LNCaP clone FGC (cell line): ENCODE measurements around the gene MSH6.

Experiments
- DNase-seq: peaks from one replicate; pipeline ENCODE4 v3.0.0-alpha.2; 2011; ENCODE audit warnings: low read depth
- H3K4me3 ChIP-seq: 2 replicates; pipeline ENCODE4 v1.5.1; 2011; ENCODE audit warnings: mild to moderate bottlenecking, low read depth, low read length, control low read depth
- TF ChIP-seq, protein P1 (sequence below): IDR thresholded peaks from 2 replicates; pipeline ENCODE4 v1.5.1; 2012; ENCODE audit warnings: mild to moderate bottlenecking; ENCODE audit not compliant: control insufficient read depth, insufficient read depth; ENCODE audit errors: extremely low read depth

The MSH6 gene

DNA sequence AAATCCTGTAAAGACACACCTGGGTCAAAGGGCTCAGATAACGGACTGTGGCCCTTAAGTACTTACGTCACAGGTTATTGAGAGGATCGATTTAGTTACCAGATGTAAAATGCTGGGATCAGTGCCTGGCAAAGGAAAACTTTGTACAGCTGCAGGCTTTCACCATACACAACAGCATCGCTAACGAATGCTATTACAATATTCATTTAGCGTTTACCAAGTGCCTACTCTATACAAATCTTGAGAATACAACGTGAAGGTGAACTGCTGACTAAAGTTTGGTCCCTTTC lies 619 bp upstream of the MSH6 start:
- peak overlapping the region; percentile 70 for H3K4me3 ChIP-seq
- DNase-seq, result no peak
- TF ChIP-seq, protein P1, sequence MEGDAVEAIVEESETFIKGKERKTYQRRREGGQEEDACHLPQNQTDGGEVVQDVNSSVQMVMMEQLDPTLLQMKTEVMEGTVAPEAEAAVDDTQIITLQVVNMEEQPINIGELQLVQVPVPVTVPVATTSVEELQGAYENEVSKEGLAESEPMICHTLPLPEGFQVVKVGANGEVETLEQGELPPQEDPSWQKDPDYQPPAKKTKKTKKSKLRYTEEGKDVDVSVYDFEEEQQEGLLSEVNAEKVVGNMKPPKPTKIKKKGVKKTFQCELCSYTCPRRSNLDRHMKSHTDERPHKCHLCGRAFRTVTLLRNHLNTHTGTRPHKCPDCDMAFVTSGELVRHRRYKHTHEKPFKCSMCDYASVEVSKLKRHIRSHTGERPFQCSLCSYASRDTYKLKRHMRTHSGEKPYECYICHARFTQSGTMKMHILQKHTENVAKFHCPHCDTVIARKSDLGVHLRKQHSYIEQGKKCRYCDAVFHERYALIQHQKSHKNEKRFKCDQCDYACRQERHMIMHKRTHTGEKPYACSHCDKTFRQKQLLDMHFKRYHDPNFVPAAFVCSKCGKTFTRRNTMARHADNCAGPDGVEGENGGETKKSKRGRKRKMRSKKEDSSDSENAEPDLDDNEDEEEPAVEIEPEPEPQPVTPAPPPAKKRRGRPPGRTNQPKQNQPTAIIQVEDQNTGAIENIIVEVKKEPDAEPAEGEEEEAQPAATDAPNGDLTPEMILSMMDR, result no peak

DNA sequence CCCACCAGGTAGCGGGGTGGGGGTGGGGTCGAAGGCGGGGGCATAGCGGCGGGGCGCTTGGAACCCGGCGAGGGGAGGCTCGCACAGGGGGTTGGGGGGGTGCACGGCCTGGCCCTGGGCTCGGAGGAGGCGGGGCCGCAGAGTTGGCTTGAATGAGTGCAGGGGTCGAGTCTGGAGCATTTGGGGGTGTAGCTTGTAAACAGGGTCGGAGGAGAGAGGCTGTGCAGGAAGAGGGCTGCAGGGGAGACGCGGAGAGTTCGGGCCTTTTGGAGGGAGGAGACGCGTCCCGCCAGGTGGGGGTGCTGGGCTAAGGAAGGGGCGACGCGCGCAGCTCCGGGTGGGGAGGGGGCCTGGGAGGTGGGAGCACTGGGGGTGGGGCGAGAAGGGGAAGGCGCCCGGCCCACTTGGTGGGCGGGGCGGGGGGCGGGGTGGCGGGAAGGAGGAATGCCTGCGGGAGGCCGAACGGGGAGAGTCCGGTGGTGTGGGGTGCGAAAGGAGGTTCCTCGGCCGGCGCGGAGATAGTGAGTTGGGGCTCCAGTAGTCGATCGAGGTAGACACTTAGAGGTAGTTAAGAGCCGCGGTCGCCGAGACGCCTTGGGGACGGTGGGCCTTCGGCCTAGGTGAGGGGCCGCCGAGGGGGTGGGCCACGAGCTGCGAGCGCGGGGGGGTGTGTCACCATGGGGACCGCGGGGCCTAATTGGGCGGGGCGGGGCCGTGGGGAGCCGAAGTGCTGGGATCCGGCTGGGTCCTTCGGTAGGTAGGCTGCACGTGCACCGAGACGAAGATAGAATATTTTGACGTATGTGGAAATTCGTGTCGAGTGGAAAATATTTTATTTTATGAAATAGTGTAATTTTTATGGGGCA lies 774 bp downstream of the MSH6 start:
- H3K4me3 ChIP-seq, result peak overlapping the region; percentile 70
- TF ChIP-seq, protein P1, result no peak
- DNase-seq, result no peak

DNA sequence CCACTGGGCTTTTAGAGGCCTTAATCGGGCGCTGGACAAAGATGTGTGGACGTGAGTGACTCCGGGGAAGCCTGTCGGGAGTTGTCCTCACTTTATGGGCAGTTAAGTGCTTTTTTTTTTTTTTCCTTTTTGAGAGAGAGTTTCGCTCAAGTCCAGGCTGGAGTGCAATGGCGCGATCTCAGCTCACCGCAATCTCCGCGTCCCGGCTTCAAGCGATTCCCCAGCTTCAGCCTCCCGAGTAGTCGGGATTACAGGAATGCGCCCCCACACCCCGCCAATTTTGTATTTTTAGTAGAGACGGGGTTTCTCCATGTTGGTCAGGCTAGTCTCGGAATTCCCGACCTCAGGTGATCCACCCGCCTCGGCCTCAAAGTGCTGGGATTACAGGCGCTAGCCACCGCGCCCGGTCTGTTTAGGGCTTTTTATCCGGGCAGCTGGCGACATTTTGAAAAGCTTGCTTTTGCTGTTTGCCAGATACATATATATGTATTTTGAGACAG lies 1.5 kb downstream of the MSH6 start:
- DNase-seq, result no peak
- TF ChIP-seq, protein P1, result no peak
- H3K4me3 ChIP-seq, result peak overlapping the region; percentile 70

DNA sequence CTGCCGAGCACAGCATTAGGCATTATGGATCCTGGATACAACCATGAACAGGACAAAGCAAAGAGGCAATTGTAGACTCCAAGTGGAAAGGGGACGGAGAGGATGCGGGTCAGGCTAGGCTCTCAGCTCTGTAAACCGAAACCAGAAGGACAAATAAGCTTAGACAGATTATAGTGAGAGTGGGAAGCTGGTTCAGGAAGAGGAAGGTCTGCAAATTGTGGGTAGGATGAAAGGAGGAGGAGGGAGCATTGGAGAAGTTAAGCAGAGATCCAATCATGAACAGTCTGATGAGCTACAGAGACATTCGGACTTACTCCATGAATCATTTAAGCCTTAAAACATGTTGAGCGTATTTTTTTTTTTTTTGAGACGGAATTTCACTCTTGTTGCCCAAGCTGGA lies 3.0 kb downstream of the MSH6 start:
- DNase-seq, result no peak

DNA sequence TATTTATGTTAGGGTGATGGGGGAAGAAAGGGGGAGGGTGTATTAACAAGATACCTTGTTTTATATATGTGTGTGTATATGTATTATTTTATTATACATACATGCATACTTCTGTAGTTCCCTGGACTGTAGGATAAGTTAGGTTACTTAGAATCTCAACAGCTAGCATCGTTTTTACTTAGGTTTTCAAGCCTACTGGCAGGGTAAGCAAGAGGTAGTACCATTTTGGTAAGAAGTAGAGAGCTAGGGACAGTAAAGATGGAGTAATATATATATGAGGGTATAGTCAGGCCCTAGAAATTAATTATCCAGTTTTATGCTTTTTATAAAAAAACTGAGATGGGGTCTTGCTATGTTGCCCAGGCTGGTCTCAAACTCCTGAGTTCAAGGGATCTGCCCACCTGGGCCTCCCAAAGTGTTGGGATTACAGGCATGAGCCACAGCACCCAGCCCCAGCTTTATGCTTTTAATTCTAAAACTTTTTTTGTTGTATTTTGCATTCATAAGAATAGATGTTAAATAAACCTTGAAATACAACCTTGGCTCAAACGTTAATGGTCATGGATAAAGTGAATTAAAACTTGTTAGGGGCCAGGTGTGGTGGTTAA lies 13.2 kb downstream of the MSH6 start:
- DNase-seq, result no peak
- no peak overlapping the region for H3K4me3 ChIP-seq
- TF ChIP-seq, protein P1, result no peak

More for the DNA sequence above, 3.0 kb downstream of the MSH6 start:
- H3K4me3 ChIP-seq, result no peak overlapping the region
- TF ChIP-seq, protein P1, result no peak

DNA sequence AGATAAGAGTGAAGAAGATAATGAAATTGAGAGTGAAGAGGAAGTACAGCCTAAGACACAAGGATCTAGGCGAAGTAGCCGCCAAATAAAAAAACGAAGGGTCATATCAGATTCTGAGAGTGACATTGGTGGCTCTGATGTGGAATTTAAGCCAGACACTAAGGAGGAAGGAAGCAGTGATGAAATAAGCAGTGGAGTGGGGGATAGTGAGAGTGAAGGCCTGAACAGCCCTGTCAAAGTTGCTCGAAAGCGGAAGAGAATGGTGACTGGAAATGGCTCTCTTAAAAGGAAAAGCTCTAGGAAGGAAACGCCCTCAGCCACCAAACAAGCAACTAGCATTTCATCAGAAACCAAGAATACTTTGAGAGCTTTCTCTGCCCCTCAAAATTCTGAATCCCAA lies 15.7 kb downstream of the MSH6 start:
- no peak for DNase-seq
- TF ChIP-seq, protein P1, result no peak

More for the DNA sequence above, 15.7 kb downstream of the MSH6 start:
- H3K4me3 ChIP-seq, result no peak overlapping the region
